Measurements from ENCODE around the gene B3GNT8. TPM values are rescaled to one million over a fixed set of nuclear protein-coding genes. Genes with fewer than 3 reads are reported as not detected.

Gene B3GNT8
- total RNA-seq, 1 experiment from 2014 or later = not detected

- Histone ChIP-seq H3K27ac (ENCODE audit: low read depth, low read length) (no peak within 1 kb of the TSS), H2AFZ (ENCODE audit: low read depth, low read length, poor library complexity, severe bottlenecking) (no peak within 1 kb of the TSS), H3K4me2 (ENCODE audit: low read length) (no peak within 1 kb of the TSS), H3K36me3 (ENCODE audit: control insufficient read depth in 1 of 2, insufficient read depth in 2 of 2, low read length in 2 of 2) (no peaks in the 10 kb centered on the region; a peak in 1 of 4 replicates), H3K4me1 (ENCODE audit: control insufficient read depth in 1 of 2, insufficient read depth in 2 of 2, low read length in 2 of 2) (peaks cover 10 to 12% of the 10 kb centered on the region in 2 experiments), H3K4me3 (replicated peaks in 1 of 2; ENCODE audit: low read depth in 1 of 2, low read length in 2 of 2) (no peak within 1 kb of the TSS), H3K9me2 (ENCODE audit: insufficient read depth) (no peaks in the 10 kb centered on the region), H3K79me2 (ENCODE audit: insufficient read depth, low read length) (peaks cover 14% of the 10 kb centered on the region), H3K27me3 (ENCODE audit: insufficient read depth, low read length) (no peaks in the 10 kb centered on the region), H3K9me3 (ENCODE audit: control insufficient read depth in 1 of 2, insufficient read depth in 1 of 2, low read depth in 1 of 2, low read length in 2 of 2) (no peaks in the 10 kb centered on the region), H4K20me1 (ENCODE audit: insufficient read depth) (no peaks in the 10 kb centered on the region), H3K9ac (ENCODE audit: low read length) (no peak within 1 kb of the TSS)
- TF ChIP-seq SIN3A (IDR thresholded peaks at IDR 0.05; ENCODE audit: low read depth) = no peak
- TF ChIP-seq CBX3 (IDR thresholded peaks at IDR 0.05; ENCODE audit: low read depth) = no peak
- no peak for TF ChIP-seq EGR1 (IDR thresholded peaks at IDR 0.05; ENCODE audit: low read depth)
- no peak for TF ChIP-seq EZH2phosphoT487 (IDR thresholded peaks at IDR 0.05; ENCODE audit: borderline replicate concordance)
- TF ChIP-seq EZH2 (IDR thresholded peaks at IDR 0.05) = no peak
- DNase-seq (ENCODE audit: low read depth, low spot score) (no peak), ATAC-seq (no peak)
- ChIA-PET POLR2A (no interaction called here), CTCF (interaction anchor here (0.9 kb wide), 1 partner anchor 121 kb away, joined by 3 read pairs; no protein-coding TSS in a partner anchor), RAD21 (ENCODE audit: low non-redundant PET in 1 of 2, low total read pairs in 2 of 2, uncharacterized antibody in 2 of 2, unreplicated experiment in 2 of 2) (no interaction called here)
- intact Hi-C loops (cut with micrococcal nuclease) = no loop called here
- BruUV-seq (replicated peaks) = no TSS peak
Observed at GRCh38 chr19:41442473-41443355, 15.5 kb upstream of the B3GNT8 start, which contains the start of gene ERICH4. ERICH4 (plus strand) TSS chr19:41443156; CDS start chr19:41443170, 14 bp downstream.

- intact Hi-C loops (cut with micrococcal nuclease) = no loop called here
- H3K9me2 ChIP-seq (ENCODE audit: insufficient read depth) = no peaks in the 10 kb centered on the region
- no peaks in the 10 kb centered on the region; a peak in 2 of 4 replicates for H3K36me3 ChIP-seq (ENCODE audit: control insufficient read depth in 1 of 2, insufficient read depth in 2 of 2, low read length in 2 of 2)
- ChIA-PET POLR2A (no interaction called here), RAD21 (ENCODE audit: low non-redundant PET in 1 of 2, low total read pairs in 2 of 2, uncharacterized antibody in 2 of 2, unreplicated experiment in 2 of 2) (no interaction called here), CTCF (no interaction called here)
- no peak overlapping the region for H3K9ac ChIP-seq (ENCODE audit: low read length)
- H4K20me1 ChIP-seq (ENCODE audit: insufficient read depth) = no peaks in the 10 kb centered on the region
- H3K4me2 ChIP-seq (ENCODE audit: low read length) = no peak overlapping the region
- no peaks in the 10 kb centered on the region for H3K9me3 ChIP-seq (ENCODE audit: control insufficient read depth in 1 of 2, insufficient read depth in 1 of 2, low read depth in 1 of 2, low read length in 2 of 2)
- BruUV-seq (replicated peaks) = no TSS peak
- no peak overlapping the region for H3K27ac ChIP-seq (ENCODE audit: low read depth, low read length)
- TF ChIP-seq ZBTB33 (IDR thresholded peaks at IDR 0.05; ENCODE audit: extremely low read depth, insufficient replicate concordance, low read length) (no peak), CEBPB (IDR thresholded peaks at IDR 0.05; ENCODE audit: low read depth) (no peak), RAD21 (IDR thresholded peaks at IDR 0.05; ENCODE audit: low read depth) (no peak), ELF1 (IDR thresholded peaks at IDR 0.05; ENCODE audit: borderline replicate concordance, low read depth) (no peak), SIN3A (IDR thresholded peaks at IDR 0.05; ENCODE audit: low read depth) (no peak), MAX (IDR thresholded peaks at IDR 0.05) (no peak), SRF (IDR thresholded peaks at IDR 0.05; ENCODE audit: low read depth) (no peak), POLR2A (IDR thresholded peaks at IDR 0.05; ENCODE audit: borderline replicate concordance, extremely low read depth, insufficient read depth, insufficient read length) (no peak), ZNF274 (IDR thresholded peaks at IDR 0.05; ENCODE audit: low read depth, low read length) (no peak), SP1 (IDR thresholded peaks at IDR 0.05; ENCODE audit: low read depth) (no peak), FOSL1 (IDR thresholded peaks at IDR 0.05; ENCODE audit: low read depth) (no peak), CBX3 (IDR thresholded peaks at IDR 0.05; ENCODE audit: low read depth) (no peak)
- H2AFZ ChIP-seq (ENCODE audit: low read depth, low read length, poor library complexity, severe bottlenecking) = no peak overlapping the region
- peaks cover 10 to 12% of the 10 kb centered on the region in 2 experiments for H3K4me1 ChIP-seq (ENCODE audit: control insufficient read depth in 1 of 2, insufficient read depth in 2 of 2, low read length in 2 of 2)
- no peak overlapping the region for H3K4me3 ChIP-seq (replicated peaks in 1 of 2; ENCODE audit: low read depth in 1 of 2, low read length in 2 of 2)
- no peak for DNase-seq (ENCODE audit: low read depth, low spot score)
- no peaks in the 10 kb centered on the region for H3K27me3 ChIP-seq (ENCODE audit: insufficient read depth, low read length)
- ATAC-seq = no peak
- peaks cover 17% of the 10 kb centered on the region for H3K79me2 ChIP-seq (ENCODE audit: insufficient read depth, low read length)
Observed at GRCh38 chr19:41441321-41441945, 14.3 kb upstream of the B3GNT8 start.

All from HCT116 (cell line).